GM12892 (cell line): Measurements from ENCODE around the gene AMBP.

Source experiments
- POLR2A ChIP-seq: IDR thresholded peaks from 2 replicates; pipeline ENCODE4 v1.6.1; 2011; ENCODE audit warnings: low read depth, low read length, control low read depth
- POLR2AphosphoS5 ChIP-seq: IDR thresholded peaks from 2 replicates; pipeline ENCODE4 v1.6.1; 2011; ENCODE audit warnings: low read depth, low read length, control low read depth
- TAF1 ChIP-seq: IDR thresholded peaks from 2 replicates; pipeline ENCODE4 v1.6.1; 2011; ENCODE audit warnings: low read depth, mild to moderate bottlenecking, control low read depth, low read length, borderline replicate concordance

GRCh38 chr9:114072184-114073140, 5.6 kb downstream of the AMBP start:
- no peak for TF ChIP-seq POLR2A
- TF ChIP-seq POLR2AphosphoS5: no peak
- no peak for TF ChIP-seq TAF1
